ENCODE measurements around the gene PIGZ. TPM values are rescaled to one million over a fixed set of nuclear protein-coding genes. Genes with fewer than 3 reads are reported as not detected.

PIGZ gene
- total and polyA plus RNA-seq, 2 experiments from 2014 or later: 3.9 to 7.6 TPM

DNA sequence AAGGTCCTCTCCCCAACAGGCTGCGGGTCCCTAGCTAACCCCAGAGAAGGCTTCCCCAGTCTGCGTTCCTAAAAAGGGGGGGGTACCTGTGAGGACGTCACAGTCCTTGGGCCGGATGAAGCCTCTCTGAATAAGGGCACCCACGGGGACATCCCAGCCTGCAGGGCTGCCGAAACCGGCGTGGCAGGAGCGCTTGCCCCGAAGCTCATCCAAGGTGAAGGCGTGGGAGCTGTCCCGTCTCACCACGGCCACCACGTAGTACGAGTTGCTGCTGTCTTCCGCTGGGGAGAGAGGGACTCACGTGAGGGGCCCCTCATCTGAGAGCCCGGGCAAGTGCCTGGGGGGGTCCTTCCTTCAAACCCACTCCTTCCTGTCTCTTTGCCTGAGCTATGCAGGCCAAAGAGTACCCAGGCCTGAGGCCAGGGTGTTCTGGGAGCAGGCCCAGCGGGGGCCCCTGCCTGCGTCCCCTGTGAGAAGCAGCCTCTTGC lies 40.9 kb upstream of the PIGZ start:
- no peak for DNase-seq
- Histone ChIP-seq H3K79me2 (ENCODE audit: insufficient read depth) (no peaks in the 10 kb centered on the region), H4K20me1 (ENCODE audit: insufficient read depth) (no peaks in the 10 kb centered on the region), H3K9me2 (ENCODE audit: insufficient read depth) (no peaks in the 10 kb centered on the region), H3K9me3 (ENCODE audit: low read depth) (no peaks in the 10 kb centered on the region), H3K36me3 (ENCODE audit: low read depth) (no peaks in the 10 kb centered on the region), H3K4me1 (ENCODE audit: insufficient read depth) (no peaks in the 10 kb centered on the region), H2AFZ (no peak overlapping the region), H3K4me3 (no peak overlapping the region), H3K4me2 (ENCODE audit: unreplicated experiment) (no peak overlapping the region), H3K9ac (no peak overlapping the region), H3K27ac (no peak overlapping the region), H3K27me3 (replicated peaks; ENCODE audit: insufficient read depth) (no peaks in the 10 kb centered on the region), H3F3A (ENCODE audit: insufficient read depth) (no peaks in the 10 kb centered on the region)
- TF ChIP-seq EZH2phosphoT487 (IDR thresholded peaks at IDR 0.05; ENCODE audit: insufficient read depth, low read depth): no peak
- TF ChIP-seq EZH2 (IDR thresholded peaks at IDR 0.05; ENCODE audit: insufficient read depth, poor library complexity, severe bottlenecking): no peak
- WGBS, 2 experiments (ENCODE audit: low coverage in 1 of 2, low lambda C conversion rate in 2 of 2, missing lambda C conversion rate in 2 of 2): 87 to 90% methylated on average over 15 to 20 of the region's 20 CpGs
- in situ Hi-C loops (cut with MboI): no loop called here

DNA sequence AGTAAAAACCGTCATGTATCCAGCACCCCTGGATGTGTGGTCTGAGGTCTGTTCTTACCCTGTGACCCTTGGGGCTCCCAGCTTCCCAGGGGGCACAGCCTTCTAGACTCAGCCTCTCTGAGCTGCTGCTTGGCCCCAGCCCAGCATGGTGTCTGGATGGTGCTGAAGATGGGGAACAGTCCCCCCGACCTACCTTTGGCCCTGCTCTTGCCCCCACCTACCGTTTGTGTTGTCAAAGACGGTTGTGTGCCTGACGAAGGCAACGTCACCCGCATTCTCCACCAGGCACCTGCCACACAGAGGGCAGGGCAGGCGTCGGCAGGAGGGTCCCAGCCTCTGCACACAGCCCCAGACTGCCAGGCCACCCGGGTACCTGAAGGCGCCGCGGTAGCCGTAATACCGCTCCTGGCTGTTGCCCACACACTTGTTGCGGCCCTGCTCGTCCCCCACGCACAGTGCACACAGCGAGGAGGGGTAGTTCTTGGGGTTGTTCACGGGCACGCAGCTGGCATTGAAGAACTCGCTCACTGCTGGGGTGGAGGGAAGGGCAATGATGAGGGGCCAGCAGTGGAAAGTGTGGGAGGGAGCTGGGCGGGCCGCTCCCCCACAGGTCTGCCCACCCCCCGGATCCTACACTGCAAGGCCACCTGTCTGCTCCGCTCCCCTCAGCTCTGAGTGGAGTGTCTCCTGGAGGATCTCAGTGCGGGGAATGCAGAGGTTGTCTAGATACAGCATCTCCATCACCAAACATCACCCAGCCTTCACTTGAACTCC lies 40.0 kb upstream of the PIGZ start:
- Histone ChIP-seq H3K9me2 (ENCODE audit: insufficient read depth) (no peaks in the 10 kb centered on the region), H3K27ac (no peak overlapping the region), H2AFZ (no peak overlapping the region), H3F3A (ENCODE audit: insufficient read depth) (no peaks in the 10 kb centered on the region), H3K4me3 (no peak overlapping the region), H3K4me1 (ENCODE audit: insufficient read depth) (no peaks in the 10 kb centered on the region), H3K27me3 (replicated peaks; ENCODE audit: insufficient read depth) (no peaks in the 10 kb centered on the region), H3K4me2 (ENCODE audit: unreplicated experiment) (no peak overlapping the region), H4K20me1 (ENCODE audit: insufficient read depth) (no peaks in the 10 kb centered on the region), H3K36me3 (ENCODE audit: low read depth) (no peaks in the 10 kb centered on the region), H3K9me3 (ENCODE audit: low read depth) (no peaks in the 10 kb centered on the region), H3K79me2 (ENCODE audit: insufficient read depth) (no peaks in the 10 kb centered on the region), H3K9ac (no peak overlapping the region)
- no peak for DNase-seq
- WGBS, 2 experiments (ENCODE audit: low coverage in 1 of 2, low lambda C conversion rate in 2 of 2, missing lambda C conversion rate in 2 of 2): 86 to 87% methylated on average over 24 to 27 of the region's 27 CpGs
- TF ChIP-seq EZH2 (IDR thresholded peaks at IDR 0.05; ENCODE audit: insufficient read depth, poor library complexity, severe bottlenecking) (no peak), EZH2phosphoT487 (IDR thresholded peaks at IDR 0.05; ENCODE audit: insufficient read depth, low read depth) (no peak)
- in situ Hi-C loops (cut with MboI): no loop called here

DNA sequence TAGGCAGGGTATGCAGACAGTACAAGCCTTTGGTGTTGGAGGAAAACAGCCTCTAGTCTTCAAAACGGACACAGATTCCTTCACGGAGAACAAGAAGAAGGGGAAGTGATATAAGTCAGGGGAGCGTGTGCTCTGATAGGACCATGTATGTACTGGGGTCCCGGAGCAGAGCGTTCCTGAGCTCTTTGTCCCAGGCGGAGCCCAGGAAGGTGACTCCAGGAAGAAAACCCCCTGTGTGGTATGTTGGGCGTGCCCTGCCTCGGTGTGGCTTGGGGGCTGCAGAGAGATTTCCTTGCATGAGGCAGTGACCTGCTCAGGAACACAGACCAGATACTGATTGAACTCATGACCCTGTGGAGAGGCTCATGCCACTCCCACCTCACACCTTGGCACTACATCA lies 39.3 kb upstream of the PIGZ start:
- in situ Hi-C loops (cut with MboI): no loop called here
- no peaks in the 10 kb centered on the region for H3K9me3 ChIP-seq (ENCODE audit: low read depth)
- H3K4me2 ChIP-seq (ENCODE audit: unreplicated experiment): no peak overlapping the region
- H3K4me3 ChIP-seq: no peak overlapping the region
- no peaks in the 10 kb centered on the region for H3K36me3 ChIP-seq (ENCODE audit: low read depth)
- no peak for DNase-seq
- H3K27me3 ChIP-seq (replicated peaks; ENCODE audit: insufficient read depth): no peaks in the 10 kb centered on the region
- H3K79me2 ChIP-seq (ENCODE audit: insufficient read depth): no peaks in the 10 kb centered on the region
- H3K27ac ChIP-seq: no peak overlapping the region
- H4K20me1 ChIP-seq (ENCODE audit: insufficient read depth): no peaks in the 10 kb centered on the region
- no peak overlapping the region for H3K9ac ChIP-seq
- WGBS, 2 experiments (ENCODE audit: low coverage in 1 of 2, low lambda C conversion rate in 2 of 2, missing lambda C conversion rate in 2 of 2): 66 to 67% methylated on average over 8 of the region's 8 CpGs
- no peaks in the 10 kb centered on the region for H3F3A ChIP-seq (ENCODE audit: insufficient read depth)
- H3K4me1 ChIP-seq (ENCODE audit: insufficient read depth): no peaks in the 10 kb centered on the region
- H2AFZ ChIP-seq: no peak overlapping the region
- TF ChIP-seq EZH2 (IDR thresholded peaks at IDR 0.05; ENCODE audit: insufficient read depth, poor library complexity, severe bottlenecking) (no peak), EZH2phosphoT487 (IDR thresholded peaks at IDR 0.05; ENCODE audit: insufficient read depth, low read depth) (no peak)
- no peaks in the 10 kb centered on the region for H3K9me2 ChIP-seq (ENCODE audit: insufficient read depth)

DNA sequence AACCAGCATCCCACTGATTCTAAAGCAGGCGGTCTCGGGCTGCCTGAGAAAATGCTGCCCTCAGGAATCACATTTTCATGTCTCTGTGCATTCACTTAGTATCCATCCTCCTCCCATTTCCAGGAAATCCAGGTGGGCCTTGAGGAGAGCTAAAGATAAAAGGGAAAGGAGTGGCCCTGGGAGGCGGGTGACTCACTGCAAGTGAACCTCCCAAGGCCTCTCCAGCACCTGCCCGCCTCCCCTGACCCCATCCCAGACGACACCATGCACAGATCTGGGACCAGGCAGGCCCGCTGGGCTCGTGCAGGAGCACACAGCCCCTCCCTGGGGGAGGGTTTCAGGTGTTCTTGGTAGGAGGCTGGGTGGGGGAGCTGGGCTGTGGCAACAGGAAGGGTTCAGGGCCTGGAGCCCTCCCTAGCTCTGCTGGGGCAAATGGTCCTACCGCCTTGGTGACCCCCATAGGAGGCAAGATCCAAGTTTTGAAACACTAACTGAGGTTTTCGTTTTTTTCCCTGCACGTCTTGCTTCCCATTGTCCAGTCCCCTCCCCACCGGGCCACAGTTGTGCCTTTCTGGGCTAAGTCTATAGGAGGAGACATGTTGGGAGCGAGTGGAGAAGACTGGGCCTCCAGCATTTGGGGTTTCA lies 38.8 kb upstream of the PIGZ start:
- in situ Hi-C loops (cut with MboI): no loop called here
- no peak for DNase-seq
- H3K9ac ChIP-seq: no peak overlapping the region

More for the DNA sequence above, 38.8 kb upstream of the PIGZ start:
- no peaks in the 10 kb centered on the region for H3K27me3 ChIP-seq (replicated peaks; ENCODE audit: insufficient read depth)
- H3K9me3 ChIP-seq (ENCODE audit: low read depth): no peaks in the 10 kb centered on the region
- H3K4me1 ChIP-seq (ENCODE audit: insufficient read depth): no peaks in the 10 kb centered on the region
- no peak overlapping the region for H3K27ac ChIP-seq
- no peak overlapping the region for H3K4me2 ChIP-seq (ENCODE audit: unreplicated experiment)
- no peaks in the 10 kb centered on the region for H4K20me1 ChIP-seq (ENCODE audit: insufficient read depth)
- TF ChIP-seq EZH2phosphoT487 (IDR thresholded peaks at IDR 0.05; ENCODE audit: insufficient read depth, low read depth) (no peak), EZH2 (IDR thresholded peaks at IDR 0.05; ENCODE audit: insufficient read depth, poor library complexity, severe bottlenecking) (no peak)
- H3K79me2 ChIP-seq (ENCODE audit: insufficient read depth): no peaks in the 10 kb centered on the region
- no peaks in the 10 kb centered on the region for H3K9me2 ChIP-seq (ENCODE audit: insufficient read depth)
- H3F3A ChIP-seq (ENCODE audit: insufficient read depth): no peaks in the 10 kb centered on the region
- no peak overlapping the region for H2AFZ ChIP-seq
- H3K36me3 ChIP-seq (ENCODE audit: low read depth): no peaks in the 10 kb centered on the region
- no peak overlapping the region for H3K4me3 ChIP-seq
- WGBS, 2 experiments (ENCODE audit: low coverage in 1 of 2, low lambda C conversion rate in 2 of 2, missing lambda C conversion rate in 2 of 2): 84% methylated on average over 12 of the region's 12 CpGs

All from GM23248 (cell line).